GM21526 (cell line): ENCODE results near the gene KIF16B.
"Not testable (repeated sequence)": the region's sequence is repeated elsewhere in the genome, so short reads cannot be mapped to it uniquely, and the experiment has no call there.

ENCODE experiments used
- ATAC-seq: cut with Tn5 transposase; IDR thresholded peaks from one replicate; pipeline ENCODE4 v1.9.1; 2021; ENCODE audit warnings: moderate library complexity; ENCODE audit not compliant: unreplicated experiment, low FRiP score

KIF16B gene

GRCh38 chr20:16528078-16528477 is 45.2 kb downstream of the KIF16B start:
- ATAC-seq = no peak

GRCh38 chr20:16527438-16527837 is 45.8 kb downstream of the KIF16B start:
- no peak for ATAC-seq

- no peak for ATAC-seq
These were observed 46.5 kb downstream of the KIF16B start for GRCh38 chr20:16526433-16527380.

GRCh38 chr20:16522651-16523050 is 50.6 kb downstream of the KIF16B start:
- ATAC-seq = not testable (repeated sequence)

GRCh38 chr20:16520154-16520553 is 53.1 kb downstream of the KIF16B start:
- ATAC-seq = no peak

GRCh38 chr20:16519673-16520072 is 53.6 kb downstream of the KIF16B start:
- ATAC-seq = not testable (repeated sequence)

GRCh38 chr20:16518784-16519084 is 54.5 kb downstream of the KIF16B start:
- ATAC-seq = no peak

GRCh38 chr20:16517946-16518783 is 55.1 kb downstream of the KIF16B start:
- no peak for ATAC-seq

- no peak for ATAC-seq
These were observed 56.5 kb downstream of the KIF16B start for GRCh38 chr20:16516794-16517193.

- no peak for ATAC-seq
These were observed 58.2 kb downstream of the KIF16B start for GRCh38 chr20:16515046-16515445.

- ATAC-seq = no peak
These were observed 59.1 kb downstream of the KIF16B start for GRCh38 chr20:16514140-16514539.

GRCh38 chr20:16505894-16506293 is 67.4 kb downstream of the KIF16B start:
- ATAC-seq = no peak

- ATAC-seq = no peak
These were observed 71.9 kb downstream of the KIF16B start for GRCh38 chr20:16501301-16501700.

- ATAC-seq = no peak
These were observed 73.1 kb downstream of the KIF16B start for GRCh38 chr20:16500197-16500596.

GRCh38 chr20:16498526-16499253 is 74.6 kb downstream of the KIF16B start:
- ATAC-seq = no peak

- ATAC-seq = no peak
These were observed 75.4 kb downstream of the KIF16B start for GRCh38 chr20:16497896-16498295.

GRCh38 chr20:16493486-16493885 is 79.8 kb downstream of the KIF16B start:
- ATAC-seq = no peak

- ATAC-seq = peak; percentile 74
These were observed 81.8 kb downstream of the KIF16B start for GRCh38 chr20:16491294-16491905.

- ATAC-seq = no peak
These were observed 82.6 kb downstream of the KIF16B start for GRCh38 chr20:16490696-16491095.

GRCh38 chr20:16488616-16489015 is 84.6 kb downstream of the KIF16B start:
- ATAC-seq = no peak
